Stimulated activated CD8-positive, alpha-beta memory T cell treated with anti-CD3 and anti-CD28 coated beads, Interleukin-4, amount 100 ng/mL, for 4 hours (primary cell): ENCODE measurements around the gene CCDC102A.
A peak's percentile ranks its signal among the peaks of the same experiment; 100 is the strongest.
"Not testable (repeated sequence)": the region's sequence is repeated elsewhere in the genome, so short reads cannot be mapped to it uniquely, and the experiment has no call there.

Source experiments
- DNase-seq, 2 donors: peaks; one replicate each; pipeline ENCODE4 v3.0.0-alpha.2; 2020; ENCODE audit warnings: low read depth in 2 of 2, low spot score in 1 of 2

The CCDC102A gene

GRCh38 chr16:57503366-57503765 lies 33.0 kb downstream of the CCDC102A start:
- DNase-seq = no peak

DNA sequence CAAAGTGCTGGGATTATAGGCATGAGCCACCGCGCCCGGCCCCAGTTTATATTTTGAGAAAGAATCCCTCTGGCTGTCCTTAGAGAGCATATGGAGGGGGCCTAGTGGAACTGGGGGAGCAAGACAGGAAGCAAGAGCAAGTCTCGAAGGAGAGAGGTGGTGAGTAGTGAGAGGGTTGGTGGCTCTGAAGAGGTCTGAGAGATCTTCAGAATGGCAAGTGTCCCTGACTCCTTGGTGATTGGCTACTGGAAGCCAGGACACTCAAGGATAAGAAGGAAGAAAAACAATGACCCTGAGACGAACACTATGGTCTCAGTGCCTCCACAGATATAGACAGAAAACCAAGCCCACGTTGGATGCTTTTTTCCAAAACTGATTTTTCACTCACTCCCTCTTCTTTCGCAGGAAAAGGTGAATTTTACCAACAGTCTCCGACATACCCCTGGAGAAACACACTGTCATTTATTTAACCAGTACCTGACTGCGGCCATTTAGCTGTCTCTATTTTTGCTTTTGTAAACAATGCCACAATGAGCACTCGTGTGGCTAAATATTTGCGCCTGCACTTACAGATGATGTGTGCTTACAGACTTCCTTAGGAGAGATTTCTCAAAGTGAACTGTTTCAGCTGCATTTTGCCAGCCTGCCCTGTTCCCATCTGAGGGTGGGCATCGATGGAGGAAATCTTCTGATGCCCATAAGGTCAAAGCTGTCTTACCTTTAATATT lies 34.2 kb downstream of the CCDC102A start:
- no peak for DNase-seq

- no peak for DNase-seq
Observed at GRCh38 chr16:57501492-57501891, 34.9 kb downstream of the CCDC102A start.

- DNase-seq = no peak
Observed at GRCh38 chr16:57500578-57501111, 35.7 kb downstream of the CCDC102A start.

- not testable (repeated sequence) for DNase-seq
Observed at GRCh38 chr16:57499941-57500340, 36.4 kb downstream of the CCDC102A start.

GRCh38 chr16:57498031-57498430 lies 38.3 kb downstream of the CCDC102A start:
- no peak for DNase-seq

GRCh38 chr16:57497121-57497520 lies 39.2 kb downstream of the CCDC102A start:
- no peak for DNase-seq

- DNase-seq = no peak
Observed at GRCh38 chr16:57493767-57494166, 42.6 kb downstream of the CCDC102A start.

DNA sequence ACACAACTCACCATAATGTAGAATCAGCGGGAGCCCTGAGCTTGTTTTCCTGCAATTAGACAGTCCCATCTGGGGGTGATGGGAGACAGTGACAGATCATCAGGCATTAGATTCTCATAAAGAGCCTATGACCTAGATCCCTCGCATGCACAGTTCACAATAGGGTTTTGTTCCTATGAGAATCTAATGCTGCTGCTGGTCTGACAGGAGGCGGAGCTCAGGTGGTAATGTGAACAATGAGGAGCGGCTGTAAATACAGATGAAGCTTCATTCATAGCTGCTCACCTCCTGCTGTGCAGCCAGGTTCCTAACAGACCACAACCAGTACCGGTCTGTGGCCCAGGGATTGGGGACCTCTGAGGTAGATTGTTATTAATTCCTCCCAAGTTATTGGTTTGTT lies 47.1 kb downstream of the CCDC102A start:
- DNase-seq = no peak

GRCh38 chr16:57486858-57487834 lies 49.2 kb downstream of the CCDC102A start:
- DNase-seq = no peak

- peak; percentile 48 to 63 for DNase-seq
Observed at GRCh38 chr16:57485916-57486857, 50.2 kb downstream of the CCDC102A start, which contains the start of gene DOK4. TSS of gene DOK4 (minus strand) at chr16:57486493. CDS start at chr16:57479507, 6,986 bp downstream.

DNA sequence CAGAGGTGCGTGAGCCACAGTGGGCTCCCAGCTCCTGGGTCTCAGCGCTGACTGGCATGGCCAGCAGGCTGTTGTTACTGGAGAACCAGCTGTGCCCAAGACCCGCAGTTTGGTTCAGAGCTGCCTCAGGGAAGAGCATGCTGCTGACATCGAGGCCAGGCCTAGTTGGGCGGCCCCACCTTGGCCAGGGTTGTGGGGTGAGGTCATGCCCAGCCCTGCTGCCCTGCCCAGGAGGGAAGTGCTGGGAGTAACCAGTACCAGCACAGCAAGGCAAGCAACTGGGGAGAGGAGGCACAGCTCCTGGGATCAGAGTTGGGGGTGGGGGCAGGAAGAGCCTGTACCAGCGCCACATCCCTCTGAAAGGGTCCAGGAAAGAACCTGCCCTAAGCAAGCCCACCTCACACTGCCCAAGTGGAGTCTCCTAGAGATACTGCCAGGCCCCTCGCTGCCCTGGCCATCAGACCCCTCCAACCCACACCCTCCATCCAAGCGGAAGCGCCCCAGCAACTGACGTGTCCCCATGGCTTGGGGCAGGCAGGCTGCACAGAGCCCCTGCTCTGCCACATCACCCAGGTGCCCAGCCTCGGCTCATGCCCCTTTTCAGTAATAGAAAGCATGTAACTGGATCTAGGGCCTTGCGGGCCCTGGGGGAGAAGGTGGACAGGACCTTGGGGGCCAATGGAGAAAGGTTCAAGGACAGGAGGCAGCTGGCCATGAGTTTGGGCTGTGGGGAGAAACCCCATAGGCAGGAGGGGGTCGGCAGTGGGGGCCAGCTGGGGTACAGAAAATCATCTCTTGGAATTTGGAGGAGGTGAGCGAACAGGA lies 51.1 kb downstream of the CCDC102A start:
- DNase-seq = no peak

DNA sequence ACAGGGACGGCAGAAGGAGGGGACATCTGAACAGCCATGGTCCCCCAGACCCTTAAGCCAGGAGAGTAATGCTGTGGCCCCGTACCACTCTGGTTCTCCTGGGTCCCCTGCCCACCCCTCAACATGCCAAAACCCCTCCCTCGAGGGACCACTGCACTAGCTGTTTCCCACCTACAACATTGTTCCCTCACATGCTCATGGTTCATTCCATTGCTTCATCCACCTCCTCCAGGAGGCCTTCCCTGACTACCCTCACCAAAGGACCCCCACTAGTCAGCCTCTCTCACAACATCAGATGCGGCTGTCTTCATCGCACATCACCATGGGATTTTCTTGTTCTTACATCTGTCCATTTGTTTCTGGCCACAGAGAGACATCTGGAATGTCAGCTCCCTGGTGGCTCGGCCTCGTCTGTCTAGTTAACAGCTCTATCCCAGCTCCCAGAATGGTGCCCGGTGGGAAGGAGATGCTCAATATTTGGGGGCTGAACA lies 51.8 kb downstream of the CCDC102A start:
- DNase-seq = no peak

GRCh38 chr16:57483725-57484514 lies 52.5 kb downstream of the CCDC102A start:
- DNase-seq = no peak

DNA sequence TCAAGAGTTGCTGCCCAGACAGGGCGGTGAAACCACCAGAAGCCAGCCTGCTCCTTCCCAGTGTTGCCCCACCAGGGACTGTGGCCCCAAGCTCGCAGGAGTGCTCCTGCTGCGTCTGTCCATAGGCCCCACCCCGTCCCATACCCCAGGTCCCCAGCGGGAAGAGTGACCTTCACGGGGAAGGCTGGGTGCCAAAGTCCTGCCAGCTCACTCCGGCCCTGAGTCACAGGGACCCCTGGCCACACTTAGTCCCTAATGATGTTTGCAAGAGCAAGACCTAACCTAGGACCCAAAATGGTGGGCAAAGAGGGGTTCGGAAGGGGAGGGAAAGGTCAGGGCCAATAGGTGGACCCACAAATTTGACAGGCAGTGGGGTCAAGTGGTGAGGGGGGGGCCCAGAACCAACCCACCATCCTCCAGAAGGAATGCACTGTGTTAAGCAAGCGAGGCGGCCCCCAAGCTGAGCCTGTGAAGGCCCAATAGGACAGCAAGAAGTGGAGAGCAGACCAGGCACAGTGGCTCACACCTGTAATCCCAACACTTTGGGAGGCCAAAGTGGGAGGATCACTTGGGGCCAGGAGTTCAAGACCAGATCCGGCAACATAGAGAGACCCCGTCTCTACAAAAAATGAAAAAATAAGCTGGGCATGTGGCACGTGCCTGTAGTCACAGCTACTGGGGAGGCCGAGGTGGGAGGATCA lies 53.4 kb downstream of the CCDC102A start:
- no peak for DNase-seq

- DNase-seq = no peak
Observed at GRCh38 chr16:57481421-57481820, 55.0 kb downstream of the CCDC102A start.

DNA sequence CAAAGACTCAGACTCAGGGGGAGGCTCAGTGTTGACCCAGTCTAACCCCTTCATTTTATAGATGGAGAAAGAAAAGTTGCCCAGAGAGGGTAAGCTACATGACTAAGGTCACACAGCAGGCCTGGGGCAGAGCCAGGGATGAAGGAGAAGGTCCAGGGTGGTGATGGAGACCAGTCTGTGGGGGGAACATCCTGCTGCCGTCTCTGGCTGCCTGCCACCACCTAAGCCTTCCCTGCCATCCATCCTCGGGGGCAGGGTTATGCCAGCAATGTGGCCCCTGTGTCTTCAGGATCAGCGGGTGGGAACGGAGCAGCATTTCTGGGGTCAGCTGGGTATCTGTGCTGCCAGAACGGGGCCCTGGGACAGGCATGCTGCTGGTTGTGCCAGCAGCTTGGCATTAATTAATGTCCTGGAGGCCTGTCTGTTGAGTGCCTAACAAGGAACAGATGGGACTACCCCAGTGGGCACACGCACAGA lies 55.6 kb downstream of the CCDC102A start:
- no peak for DNase-seq
